GM12874 (cell line): Measurements from ENCODE around the gene KRTAP10-10.

Source experiments
- CTCF ChIP-seq: IDR thresholded peaks from 2 replicates; pipeline ENCODE4 v1.5.1; 2011; ENCODE audit warnings: low read depth, mild to moderate bottlenecking, control low read depth, low read length, moderate library complexity; ENCODE audit not compliant: insufficient read depth

The KRTAP10-10 gene

GRCh38 chr21:44686843-44687561, 49.8 kb downstream of the KRTAP10-10 start:
- TF ChIP-seq CTCF = no peak

DNA sequence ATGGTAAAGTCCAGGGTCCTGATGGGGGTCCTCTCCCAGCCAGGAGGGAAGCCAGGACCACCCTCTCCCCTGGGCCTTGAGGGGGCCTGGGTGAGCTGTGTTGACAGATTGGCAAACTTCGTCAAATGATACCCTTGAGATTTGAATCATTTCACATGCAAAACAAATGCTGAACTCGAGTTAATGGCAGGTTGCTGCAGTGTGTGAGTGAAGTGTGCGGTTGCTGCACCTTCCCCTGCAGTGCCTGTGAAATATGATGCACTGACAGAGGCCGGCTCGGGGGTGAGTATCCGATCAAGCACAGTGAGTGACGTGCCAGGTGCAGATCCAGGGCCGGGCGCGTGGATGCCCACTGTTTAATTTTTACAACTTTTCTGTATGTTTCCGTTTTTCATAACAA, 50.5 kb downstream of the KRTAP10-10 start:
- no peak for TF ChIP-seq CTCF
